ENCODE measurements around the gene GFER. TPM values are rescaled to one million over a fixed set of nuclear protein-coding genes. Genes with fewer than 3 reads are reported as not detected.

Gene GFER
- total and polyA plus RNA-seq, 9 of the 15 experiments (the other 6 are each of a cell fraction or from before 2014, with no cell fraction given) = 4.3 to 53.7 (median 19.8) TPM

DNA sequence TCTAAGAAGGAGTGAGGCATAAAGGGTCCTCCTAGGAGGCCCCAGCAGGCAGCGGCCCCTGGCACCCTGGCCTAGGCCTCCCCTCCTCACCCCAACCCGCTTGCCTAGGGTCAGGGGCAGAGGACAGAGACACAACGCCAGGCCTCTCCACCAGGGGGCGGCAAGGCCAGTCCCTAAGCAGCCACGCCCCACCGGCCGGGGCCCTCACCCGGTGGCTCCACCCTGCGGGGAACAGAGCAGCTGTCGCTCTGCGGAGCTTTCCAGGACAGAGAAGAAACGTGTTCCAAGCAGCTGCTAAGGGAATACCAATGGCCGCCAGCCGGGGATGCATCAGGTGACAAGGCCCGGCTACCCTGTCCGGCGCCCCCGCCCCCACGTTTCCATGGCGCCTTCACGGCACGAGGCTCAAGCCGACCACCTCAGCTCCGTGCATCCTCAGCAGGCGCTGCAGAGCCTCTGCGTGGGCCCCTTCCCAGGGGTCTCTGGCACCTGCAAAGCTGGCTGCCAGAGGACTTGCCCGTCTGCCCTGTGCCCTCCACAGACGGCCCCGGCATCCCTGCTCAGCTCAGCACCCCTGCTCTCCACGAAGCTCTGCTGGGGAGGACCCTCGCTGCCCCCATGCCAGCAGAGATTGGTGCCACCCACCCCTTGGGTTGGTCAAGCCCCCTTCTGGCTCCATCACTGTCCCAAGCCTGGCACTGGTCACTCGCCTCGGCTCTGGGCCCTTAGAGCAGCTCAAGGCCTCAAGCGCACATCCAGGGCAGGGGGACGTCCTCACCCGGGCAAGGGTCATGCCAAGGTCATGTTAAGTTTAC lies 20.0 kb downstream of the GFER start (continued):
- TF ChIP-seq, protein P1, sequence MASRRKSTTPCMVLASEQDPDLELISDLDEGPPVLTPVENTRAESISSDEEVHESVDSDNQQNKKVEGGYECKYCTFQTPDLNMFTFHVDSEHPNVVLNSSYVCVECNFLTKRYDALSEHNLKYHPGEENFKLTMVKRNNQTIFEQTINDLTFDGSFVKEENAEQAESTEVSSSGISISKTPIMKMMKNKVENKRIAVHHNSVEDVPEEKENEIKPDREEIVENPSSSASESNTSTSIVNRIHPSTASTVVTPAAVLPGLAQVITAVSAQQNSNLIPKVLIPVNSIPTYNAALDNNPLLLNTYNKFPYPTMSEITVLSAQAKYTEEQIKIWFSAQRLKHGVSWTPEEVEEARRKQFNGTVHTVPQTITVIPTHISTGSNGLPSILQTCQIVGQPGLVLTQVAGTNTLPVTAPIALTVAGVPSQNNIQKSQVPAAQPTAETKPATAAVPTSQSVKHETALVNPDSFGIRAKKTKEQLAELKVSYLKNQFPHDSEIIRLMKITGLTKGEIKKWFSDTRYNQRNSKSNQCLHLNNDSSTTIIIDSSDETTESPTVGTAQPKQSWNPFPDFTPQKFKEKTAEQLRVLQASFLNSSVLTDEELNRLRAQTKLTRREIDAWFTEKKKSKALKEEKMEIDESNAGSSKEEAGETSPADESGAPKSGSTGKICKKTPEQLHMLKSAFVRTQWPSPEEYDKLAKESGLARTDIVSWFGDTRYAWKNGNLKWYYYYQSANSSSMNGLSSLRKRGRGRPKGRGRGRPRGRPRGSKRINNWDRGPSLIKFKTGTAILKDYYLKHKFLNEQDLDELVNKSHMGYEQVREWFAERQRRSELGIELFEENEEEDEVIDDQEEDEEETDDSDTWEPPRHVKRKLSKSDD (conservative IDR thresholded peaks at IDR 0.05; ENCODE audit: low read length) = 0 out of 2 replicates have a peak, but pooled peaks have one; percentile 64
- TF ChIP-seq TSC22D4 (tag; IDR thresholded peaks at IDR 0.05) (no peak), ZNF140 (CRISPR knock-in tag; IDR thresholded peaks at IDR 0.05) (no peak), NELFE (IDR thresholded peaks at IDR 0.05; ENCODE audit: insufficient read depth, insufficient read length) (no peak), EP400 (IDR thresholded peaks at IDR 0.05) (peak; percentile 88), RUNX1 (IDR thresholded peaks at IDR 0.05; ENCODE audit: low read depth) (no peak), RBM22 (IDR thresholded peaks at IDR 0.05; ENCODE audit: low read depth, low read length, poor library complexity, severe bottlenecking) (peak; percentile 83), KLF6 (CRISPR knock-in tag; IDR thresholded peaks at IDR 0.05; ENCODE audit: borderline replicate concordance) (peak; percentile 60; the same call in 1 of the 2 replicates), TAF7 (tag; IDR thresholded peaks at IDR 0.05) (no peak), RAD21 (CRISPR knock-in tag; conservative IDR thresholded peaks at IDR 0.05 in 1 of 2, IDR thresholded peaks at IDR 0.05 in 1 of 2) (peak; percentile 61 to 73), MYBL2 (IDR thresholded peaks at IDR 0.05; ENCODE audit: low read depth) (no peak), MYBL2 (CRISPR knock-in tag; IDR thresholded peaks at IDR 0.05; ENCODE audit: borderline replicate concordance) (no peak), E2F3 (CRISPR knock-in tag; IDR thresholded peaks at IDR 0.05) (no peak)
- TF ChIP-seq, protein P2, sequence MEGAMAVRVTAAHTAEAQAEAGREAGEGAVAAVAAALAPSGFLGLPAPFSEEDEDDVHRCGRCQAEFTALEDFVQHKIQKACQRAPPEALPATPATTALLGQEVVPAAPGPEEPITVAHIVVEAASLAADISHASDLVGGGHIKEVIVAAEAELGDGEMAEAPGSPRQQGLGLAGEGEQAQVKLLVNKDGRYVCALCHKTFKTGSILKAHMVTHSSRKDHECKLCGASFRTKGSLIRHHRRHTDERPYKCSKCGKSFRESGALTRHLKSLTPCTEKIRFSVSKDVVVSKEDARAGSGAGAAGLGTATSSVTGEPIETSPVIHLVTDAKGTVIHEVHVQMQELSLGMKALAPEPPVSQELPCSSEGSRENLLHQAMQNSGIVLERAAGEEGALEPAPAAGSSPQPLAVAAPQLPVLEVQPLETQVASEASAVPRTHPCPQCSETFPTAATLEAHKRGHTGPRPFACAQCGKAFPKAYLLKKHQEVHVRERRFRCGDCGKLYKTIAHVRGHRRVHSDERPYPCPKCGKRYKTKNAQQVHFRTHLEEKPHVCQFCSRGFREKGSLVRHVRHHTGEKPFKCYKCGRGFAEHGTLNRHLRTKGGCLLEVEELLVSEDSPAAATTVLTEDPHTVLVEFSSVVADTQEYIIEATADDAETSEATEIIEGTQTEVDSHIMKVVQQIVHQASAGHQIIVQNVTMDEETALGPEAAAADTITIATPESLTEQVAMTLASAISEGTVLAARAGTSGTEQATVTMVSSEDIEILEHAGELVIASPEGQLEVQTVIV (CRISPR knock-in tag; IDR thresholded peaks at IDR 0.05; ENCODE audit: borderline replicate concordance) = no peak
- TF ChIP-seq, protein P3, sequence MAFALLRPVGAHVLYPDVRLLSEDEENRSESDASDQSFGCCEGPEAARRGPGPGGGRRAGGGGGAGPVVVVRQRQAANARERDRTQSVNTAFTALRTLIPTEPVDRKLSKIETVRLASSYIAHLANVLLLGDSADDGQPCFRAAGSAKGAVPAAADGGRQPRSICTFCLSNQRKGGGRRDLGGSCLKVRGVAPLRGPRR (CRISPR knock-in tag; IDR thresholded peaks at IDR 0.05) = no peak
- TF ChIP-seq, protein P4, sequence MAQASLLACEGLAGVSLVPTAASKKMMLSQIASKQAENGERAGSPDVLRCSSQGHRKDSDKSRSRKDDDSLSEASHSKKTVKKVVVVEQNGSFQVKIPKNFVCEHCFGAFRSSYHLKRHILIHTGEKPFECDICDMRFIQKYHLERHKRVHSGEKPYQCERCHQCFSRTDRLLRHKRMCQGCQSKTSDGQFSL (CRISPR knock-in tag; IDR thresholded peaks at IDR 0.05) = no peak
- TF ChIP-seq, protein P4 (tag; IDR thresholded peaks at IDR 0.05) = no peak
- TF ChIP-seq, protein P5, sequence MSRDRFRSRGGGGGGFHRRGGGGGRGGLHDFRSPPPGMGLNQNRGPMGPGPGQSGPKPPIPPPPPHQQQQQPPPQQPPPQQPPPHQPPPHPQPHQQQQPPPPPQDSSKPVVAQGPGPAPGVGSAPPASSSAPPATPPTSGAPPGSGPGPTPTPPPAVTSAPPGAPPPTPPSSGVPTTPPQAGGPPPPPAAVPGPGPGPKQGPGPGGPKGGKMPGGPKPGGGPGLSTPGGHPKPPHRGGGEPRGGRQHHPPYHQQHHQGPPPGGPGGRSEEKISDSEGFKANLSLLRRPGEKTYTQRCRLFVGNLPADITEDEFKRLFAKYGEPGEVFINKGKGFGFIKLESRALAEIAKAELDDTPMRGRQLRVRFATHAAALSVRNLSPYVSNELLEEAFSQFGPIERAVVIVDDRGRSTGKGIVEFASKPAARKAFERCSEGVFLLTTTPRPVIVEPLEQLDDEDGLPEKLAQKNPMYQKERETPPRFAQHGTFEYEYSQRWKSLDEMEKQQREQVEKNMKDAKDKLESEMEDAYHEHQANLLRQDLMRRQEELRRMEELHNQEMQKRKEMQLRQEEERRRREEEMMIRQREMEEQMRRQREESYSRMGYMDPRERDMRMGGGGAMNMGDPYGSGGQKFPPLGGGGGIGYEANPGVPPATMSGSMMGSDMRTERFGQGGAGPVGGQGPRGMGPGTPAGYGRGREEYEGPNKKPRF (IDR thresholded peaks at IDR 0.05; ENCODE audit: low read depth, low read length) = no peak
